B cell (primary cell): ENCODE data around the gene LYZL6.

Experiments
- EZH2 ChIP-seq: IDR thresholded peaks from 2 replicates; pipeline ENCODE4 v1.6.1; 2012; ENCODE audit warnings: borderline replicate concordance, low read depth, mild to moderate bottlenecking, moderate library complexity, low read length; ENCODE audit not compliant: insufficient read depth, poor library complexity, severe bottlenecking
- TF ChIP-seq, protein P1 (sequence below): fragments of 200-600 bp; IDR thresholded peaks from one replicate; pipeline ENCODE4 v1.8.0; 2022; ENCODE audit warnings: antibody characterized with exemption, mild to moderate bottlenecking

DNA sequence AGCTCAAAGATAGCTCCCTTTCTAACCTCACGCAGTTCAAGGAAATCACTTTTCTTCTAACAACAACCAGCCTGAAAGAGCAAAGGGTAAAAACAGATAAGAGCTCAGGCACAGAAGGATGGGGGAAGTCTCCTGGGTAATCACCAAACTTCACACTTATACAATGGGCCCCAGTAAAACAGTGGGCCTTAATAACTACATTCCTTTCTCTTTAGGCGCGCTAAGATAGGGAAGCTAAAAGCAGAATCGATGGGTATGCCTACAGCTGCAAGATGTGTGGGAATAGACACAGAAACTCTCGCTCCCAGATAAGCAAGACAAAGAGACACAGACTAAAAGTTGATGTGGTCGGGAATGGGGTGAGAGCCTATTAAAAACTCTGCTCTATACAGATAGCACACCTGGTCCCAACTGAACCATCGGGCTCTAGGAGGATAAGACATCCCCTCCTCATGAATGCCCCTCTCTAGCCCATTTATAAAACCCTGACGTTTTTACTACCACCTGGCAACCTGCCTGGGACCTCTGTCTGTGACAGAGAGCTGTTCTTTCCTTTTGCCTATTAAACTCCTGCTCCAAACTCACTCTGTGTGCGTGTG is 826 bp downstream of the LYZL6 start:
- TF ChIP-seq, protein P1, sequence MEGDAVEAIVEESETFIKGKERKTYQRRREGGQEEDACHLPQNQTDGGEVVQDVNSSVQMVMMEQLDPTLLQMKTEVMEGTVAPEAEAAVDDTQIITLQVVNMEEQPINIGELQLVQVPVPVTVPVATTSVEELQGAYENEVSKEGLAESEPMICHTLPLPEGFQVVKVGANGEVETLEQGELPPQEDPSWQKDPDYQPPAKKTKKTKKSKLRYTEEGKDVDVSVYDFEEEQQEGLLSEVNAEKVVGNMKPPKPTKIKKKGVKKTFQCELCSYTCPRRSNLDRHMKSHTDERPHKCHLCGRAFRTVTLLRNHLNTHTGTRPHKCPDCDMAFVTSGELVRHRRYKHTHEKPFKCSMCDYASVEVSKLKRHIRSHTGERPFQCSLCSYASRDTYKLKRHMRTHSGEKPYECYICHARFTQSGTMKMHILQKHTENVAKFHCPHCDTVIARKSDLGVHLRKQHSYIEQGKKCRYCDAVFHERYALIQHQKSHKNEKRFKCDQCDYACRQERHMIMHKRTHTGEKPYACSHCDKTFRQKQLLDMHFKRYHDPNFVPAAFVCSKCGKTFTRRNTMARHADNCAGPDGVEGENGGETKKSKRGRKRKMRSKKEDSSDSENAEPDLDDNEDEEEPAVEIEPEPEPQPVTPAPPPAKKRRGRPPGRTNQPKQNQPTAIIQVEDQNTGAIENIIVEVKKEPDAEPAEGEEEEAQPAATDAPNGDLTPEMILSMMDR = no peak
- no peak for TF ChIP-seq EZH2
